Astrocyte (in vitro differentiated cells and primary cell): Measurements from ENCODE around the gene ZNF83.

Source experiments
- EZH2 ChIP-seq: IDR thresholded peaks from 2 replicates; pipeline ENCODE4 v1.6.1; 2012; ENCODE audit warnings: mild to moderate bottlenecking, low read length, inconsistent platforms; ENCODE audit not compliant: insufficient read depth
- TF ChIP-seq, protein P1 (sequence below): IDR thresholded peaks from 2 replicates; pipeline ENCODE4 v1.5.1; 2011; ENCODE audit warnings: low read depth, mild to moderate bottlenecking, inconsistent platforms, low read length, moderate library complexity; ENCODE audit not compliant: insufficient read depth

DNA sequence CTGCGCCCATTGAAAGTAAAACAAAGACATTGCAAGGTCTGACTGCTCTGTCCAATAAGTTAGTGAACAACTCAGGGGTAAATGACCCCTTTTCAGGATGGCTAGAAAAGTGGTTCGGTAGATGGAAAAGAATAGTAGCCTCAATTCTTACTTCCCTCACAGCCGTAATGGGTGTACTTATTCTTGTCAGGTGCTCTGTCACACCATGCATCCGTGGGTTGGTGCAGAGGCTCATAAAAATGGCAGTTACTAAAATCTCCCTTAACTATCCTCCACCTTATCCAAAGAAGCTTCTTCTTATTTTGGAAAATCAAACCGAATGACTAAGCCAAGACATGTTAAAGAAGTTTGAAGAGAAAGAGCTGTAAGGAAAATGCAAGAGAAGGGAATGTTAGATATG lies 31.4 kb upstream of the ZNF83 start:
- TF ChIP-seq, protein P1, sequence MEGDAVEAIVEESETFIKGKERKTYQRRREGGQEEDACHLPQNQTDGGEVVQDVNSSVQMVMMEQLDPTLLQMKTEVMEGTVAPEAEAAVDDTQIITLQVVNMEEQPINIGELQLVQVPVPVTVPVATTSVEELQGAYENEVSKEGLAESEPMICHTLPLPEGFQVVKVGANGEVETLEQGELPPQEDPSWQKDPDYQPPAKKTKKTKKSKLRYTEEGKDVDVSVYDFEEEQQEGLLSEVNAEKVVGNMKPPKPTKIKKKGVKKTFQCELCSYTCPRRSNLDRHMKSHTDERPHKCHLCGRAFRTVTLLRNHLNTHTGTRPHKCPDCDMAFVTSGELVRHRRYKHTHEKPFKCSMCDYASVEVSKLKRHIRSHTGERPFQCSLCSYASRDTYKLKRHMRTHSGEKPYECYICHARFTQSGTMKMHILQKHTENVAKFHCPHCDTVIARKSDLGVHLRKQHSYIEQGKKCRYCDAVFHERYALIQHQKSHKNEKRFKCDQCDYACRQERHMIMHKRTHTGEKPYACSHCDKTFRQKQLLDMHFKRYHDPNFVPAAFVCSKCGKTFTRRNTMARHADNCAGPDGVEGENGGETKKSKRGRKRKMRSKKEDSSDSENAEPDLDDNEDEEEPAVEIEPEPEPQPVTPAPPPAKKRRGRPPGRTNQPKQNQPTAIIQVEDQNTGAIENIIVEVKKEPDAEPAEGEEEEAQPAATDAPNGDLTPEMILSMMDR = no peak
- TF ChIP-seq EZH2 = no peak
